HG02759 (cell line): ENCODE data around the gene TAS1R1.

ENCODE experiments used
- ATAC-seq: cut with Tn5 transposase; IDR thresholded peaks from one replicate; pipeline ENCODE4 v1.9.1; 2021; ENCODE audit warnings: mild to moderate bottlenecking, moderate library complexity; ENCODE audit not compliant: unreplicated experiment

Gene TAS1R1

DNA sequence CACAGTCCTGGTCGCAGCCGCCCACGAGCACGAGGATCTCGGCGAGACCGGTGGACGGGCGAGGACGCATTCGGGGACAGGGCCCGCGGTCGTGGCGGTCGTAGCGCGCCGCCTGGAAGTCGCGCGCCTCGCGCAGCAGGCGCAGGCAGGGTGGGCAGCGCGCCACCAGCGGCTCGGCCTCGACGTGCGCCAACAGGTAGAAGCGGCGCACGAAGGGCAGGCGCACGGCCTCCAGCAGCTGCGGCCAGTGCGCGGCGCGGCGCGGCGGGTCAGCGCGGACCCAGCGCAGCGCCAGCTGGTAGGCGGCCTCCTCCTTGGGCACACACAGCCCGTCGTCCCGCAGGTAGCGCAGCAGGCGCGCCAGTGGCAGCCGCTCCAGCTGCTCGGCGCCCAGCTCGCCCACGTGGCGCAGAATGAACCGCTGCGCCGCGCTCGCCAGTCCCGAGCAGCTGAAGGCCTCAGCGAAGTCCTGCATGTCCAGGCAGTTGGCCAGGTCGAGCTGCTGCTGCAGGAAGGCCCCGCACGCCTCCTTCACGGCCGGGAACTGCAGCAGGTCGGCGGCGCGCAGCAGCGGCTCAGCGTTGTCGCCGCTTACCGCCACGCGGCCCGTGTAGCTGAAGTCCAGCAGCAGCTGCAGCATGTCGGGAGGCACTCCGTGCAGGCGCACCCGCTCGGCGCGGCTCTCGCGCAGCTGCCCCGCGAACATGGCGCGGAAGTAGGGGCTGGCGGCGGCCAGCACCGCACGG is 47.0 kb downstream of the TAS1R1 start:
- ATAC-seq: peak; percentile 5

DNA sequence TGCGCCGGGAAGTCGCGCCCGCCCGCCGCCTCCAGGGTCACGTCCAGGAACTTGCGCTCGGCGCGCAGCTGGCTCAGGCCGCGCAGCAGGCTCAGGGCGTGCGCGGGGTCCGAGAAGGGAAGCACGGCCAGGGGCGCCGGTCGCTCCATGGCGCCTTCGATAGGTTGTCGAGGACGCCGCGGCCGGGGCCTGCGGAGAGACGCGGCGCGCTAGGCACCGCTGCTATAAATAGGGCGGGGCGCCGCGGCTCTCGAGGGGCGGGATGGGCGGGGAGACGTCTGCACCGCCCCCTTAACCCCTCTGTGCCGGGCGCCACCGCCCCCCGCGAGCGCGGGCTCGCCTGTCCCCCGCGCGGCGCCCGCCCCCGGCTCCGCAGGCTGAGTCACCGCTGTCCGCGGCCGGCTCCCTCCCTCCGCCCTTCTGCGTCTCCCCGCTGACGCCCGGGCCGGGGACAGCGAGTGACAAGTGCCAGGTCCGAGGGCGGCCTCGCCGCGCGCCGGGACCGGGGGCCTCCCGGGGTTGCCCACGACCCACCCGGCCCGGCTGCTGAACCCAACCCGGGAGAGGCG is 47.6 kb downstream of the TAS1R1 start, which contains the start of gene KLHL21:
Gene KLHL21 (minus strand): TSS at position 201 of the 569 bp plus-strand sequence. CDS start 52 bp downstream, at position 149.
- peak; percentile 66 for ATAC-seq

DNA sequence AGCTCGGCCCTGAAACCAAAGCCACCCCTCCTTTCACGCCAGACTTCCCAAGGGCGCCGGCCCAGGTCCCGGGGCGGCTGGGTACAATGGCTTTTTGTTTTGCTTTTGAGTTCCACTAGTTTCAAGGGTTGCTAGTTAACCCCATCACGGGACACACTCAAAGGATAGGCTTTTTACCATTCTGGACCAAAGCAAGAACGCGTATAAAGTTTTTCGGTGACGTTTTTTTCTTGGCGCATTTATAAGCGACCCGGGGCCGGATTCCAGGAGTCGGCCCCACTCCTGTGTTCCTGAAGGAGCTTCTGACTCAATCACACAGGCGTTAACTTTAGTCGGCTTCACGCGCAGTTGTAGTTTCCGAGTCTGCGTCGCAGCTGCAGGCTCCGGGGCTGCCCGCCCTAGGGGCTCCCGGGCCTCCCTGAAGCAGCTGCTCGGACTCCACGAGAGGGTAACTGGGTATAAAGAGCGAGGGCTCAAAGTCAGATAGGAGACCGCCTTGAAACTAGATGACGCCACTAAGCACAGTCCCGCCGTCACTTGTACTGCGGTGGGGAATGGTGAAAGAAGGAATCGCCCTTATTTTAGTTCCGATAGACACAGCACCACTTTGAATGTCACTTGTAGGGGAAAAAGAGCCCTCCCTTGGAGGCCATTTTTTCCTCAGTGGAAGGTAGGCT is 48.3 kb downstream of the TAS1R1 start:
- peak; percentile 18 for ATAC-seq

DNA sequence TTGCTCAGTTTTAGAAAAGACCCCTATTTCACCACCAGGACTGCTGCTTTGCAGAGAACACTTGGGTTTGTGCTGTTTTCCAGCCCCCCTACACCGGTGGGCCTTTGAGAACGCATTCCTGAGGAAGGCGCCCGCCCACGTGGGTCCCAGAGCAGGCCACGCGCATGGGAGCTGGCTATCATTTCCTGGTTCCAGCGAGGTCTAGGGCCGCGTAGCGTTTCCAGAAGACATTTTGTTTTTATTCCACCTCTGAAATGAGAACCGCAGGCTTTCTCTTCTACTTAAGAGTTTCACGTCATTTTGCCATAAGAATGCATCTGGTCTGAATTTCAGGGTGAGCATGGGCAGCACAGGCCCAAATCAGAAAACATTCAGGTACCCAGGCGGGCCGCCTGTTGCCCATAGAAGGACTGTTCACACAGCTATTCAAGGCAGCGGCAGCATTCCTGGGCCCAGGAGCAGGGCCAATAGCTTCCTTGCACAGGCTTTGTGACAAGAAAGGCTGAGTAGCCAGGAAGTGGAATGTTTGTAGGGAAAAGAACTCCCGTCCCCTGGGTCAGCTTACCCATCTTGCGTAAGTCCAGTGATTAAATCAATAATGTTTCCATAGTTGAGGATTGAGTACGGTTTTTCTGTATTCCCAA is 48.9 kb downstream of the TAS1R1 start:
- ATAC-seq: no peak

DNA sequence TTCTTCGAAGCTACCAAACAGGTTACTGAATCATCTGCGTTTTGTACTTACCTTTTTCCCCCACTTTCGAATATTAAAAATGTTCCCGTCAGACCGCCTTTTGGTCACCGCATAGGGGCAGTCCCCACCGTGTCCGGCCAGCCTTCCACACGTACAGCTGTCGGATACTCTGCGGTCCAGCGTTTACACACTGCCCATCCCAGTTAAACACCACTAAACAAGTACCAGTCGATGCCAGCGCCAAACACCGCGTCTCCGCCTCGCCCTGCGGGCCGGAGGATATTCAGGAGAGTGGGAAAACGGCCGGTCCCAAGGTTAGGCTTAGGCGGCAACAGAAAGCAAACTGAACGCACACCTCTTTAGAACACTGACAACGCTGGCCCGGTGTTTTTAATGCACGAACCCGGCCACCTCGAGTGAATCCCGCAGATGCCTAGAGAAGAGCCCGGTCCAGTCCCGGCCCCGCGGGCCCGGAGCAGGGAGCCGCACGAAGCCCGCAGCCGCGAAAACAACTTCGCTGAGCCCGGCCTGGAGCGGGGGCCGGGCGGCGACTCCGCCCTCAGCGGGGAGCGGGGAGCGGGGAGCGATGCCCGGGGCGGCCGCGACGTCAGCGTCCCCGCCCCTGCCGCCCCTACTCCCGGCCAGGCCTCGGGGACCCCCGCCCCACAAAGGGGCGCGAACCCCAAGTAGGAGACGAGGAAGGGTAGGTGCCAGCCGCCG is 57.7 kb downstream of the TAS1R1 start:
- peak; percentile 29 for ATAC-seq

DNA sequence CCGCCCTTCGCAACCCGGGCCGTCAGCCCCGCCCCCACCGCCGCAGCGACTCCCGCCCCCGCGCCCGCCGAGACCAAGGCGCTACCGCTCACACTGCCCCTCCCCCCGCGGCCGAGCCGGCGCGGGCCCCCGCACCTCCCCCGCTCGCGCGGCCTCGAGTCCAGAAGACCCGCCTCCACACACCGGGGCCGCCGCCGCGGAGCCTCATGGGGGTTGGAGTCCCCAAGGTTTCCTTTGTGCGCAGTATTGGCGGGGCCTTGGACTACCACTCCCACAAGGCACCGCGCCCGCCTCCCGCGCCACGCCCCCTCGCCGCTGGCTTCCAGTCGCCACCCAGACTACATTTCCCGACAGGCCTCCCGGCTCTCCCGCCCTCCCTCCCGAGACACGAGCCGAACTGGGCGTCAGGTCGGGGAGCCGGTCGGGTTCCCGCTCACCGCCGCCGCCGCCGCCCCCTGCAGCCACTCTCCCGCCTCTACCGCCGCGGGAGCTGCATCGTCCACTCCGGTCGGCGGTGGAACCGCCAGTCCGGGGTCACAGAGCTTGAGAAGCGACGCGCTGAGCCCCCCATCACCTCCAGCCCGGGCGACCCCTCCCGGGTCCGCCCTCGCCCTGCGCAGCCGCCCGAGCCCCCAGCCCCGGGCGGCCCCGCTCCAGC is 58.4 kb downstream of the TAS1R1 start, which contains the start of gene PHF13:
Gene PHF13 (plus strand): TSS at position 371 of the 658 bp plus-strand sequence. CDS start 336 bp downstream, outside the sequence.
- peak; percentile 88 for ATAC-seq

DNA sequence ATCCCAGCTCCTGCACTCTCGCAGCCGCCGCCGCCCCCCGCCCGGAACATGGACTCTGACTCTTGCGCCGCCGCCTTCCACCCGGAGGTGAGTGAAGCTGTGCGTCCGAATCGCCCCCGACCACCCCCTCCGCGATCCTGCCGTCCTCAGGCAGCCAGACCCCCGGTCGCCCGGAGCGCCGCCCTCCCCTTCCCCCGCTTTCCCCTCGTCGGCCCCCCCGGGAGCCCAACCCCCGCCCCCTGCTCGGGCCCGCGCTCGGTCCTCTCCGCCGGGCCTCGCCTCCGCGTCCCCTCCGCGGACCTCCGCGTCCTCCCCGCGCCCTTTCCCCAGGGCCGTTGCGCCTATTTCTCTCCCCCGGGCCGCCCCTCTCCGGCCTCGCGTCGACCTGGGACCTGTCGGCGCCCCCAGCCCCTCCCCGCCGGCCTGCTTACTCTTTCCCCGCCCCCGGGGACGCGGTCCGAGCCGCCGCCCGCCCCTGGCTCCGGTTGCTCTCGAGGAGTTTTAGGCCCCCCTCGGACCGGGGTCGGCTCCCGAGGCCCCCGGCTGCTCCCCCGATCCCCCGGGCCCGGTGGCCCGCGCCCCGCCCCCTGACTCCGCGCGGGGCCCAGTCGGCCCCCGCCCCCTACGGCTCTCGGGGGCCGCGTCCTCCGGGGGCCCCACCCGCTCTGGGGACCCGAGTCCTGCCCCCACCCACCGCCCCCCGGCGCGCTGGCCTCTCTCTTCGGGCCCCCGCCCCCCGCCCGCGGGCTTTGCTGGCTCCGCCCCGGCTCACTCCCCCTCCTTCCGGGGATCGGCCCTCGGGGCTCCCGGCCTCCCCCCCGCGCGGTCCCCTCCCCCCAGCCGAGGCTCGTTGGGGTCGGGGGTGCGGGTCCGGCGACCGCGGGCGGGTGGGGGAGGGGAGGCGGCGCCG is 59.2 kb downstream of the TAS1R1 start:
- ATAC-seq: peak; percentile 19

DNA sequence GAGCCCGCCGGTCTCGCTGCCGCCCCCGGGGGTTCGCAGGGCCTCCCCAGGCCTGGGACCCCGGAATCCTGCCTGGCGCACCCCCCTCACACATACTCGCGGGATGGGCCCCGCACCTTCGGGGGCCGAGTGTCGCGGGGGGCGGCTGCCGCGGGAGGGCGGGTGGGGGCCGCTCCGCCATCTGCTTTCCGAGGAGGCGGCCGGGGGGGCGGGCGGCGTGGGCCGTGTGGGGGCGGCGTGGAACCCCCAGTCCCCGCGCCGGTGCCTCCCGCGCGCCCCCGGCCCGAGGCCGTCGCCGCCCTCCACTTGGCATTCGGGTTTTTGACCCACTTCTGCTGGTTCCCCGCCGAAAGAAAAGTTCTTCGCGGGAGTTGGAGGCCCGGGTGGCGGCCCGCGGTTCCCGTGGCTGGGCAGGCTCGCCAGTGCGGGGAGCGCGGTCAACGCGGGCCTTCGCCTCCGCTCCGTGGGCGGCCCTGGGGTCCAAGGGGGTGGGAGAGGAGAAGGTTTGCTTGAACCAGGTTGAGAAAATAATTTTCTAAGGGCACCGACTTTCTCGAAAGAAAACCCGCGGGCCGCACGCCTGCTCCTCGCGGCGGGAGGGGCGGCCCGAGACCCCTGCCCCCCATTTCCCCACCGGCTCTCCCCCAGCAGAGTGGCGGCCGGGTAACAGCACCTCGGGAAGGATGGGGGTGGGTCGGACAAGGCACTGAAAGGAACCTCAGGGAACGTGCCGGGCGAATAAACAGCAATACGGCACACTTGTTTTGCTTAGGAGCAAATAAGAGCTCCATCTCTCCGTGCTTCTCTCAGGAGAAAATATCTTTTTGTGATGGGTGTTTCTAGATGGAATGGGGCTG is 60.0 kb downstream of the TAS1R1 start:
- ATAC-seq: no peak

DNA sequence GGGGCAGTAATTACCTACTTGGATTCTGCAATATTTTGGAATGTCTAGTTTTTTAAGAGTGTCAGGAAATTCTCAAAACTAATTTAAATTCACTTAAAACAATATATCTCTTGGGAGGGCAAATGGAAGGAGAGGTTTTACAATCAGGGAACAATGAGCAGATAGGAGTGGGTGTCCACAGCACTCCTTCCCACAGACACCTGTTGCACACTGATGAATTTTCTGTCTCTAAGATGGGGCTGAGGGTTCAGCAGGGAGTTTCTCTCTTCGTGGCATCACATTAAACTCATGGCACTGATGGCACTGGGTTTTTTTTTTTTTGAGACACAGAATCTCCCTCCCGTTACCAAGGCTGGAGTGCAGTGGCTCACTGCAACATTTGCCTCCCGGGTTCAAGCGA is 63.9 kb downstream of the TAS1R1 start:
- no peak for ATAC-seq

DNA sequence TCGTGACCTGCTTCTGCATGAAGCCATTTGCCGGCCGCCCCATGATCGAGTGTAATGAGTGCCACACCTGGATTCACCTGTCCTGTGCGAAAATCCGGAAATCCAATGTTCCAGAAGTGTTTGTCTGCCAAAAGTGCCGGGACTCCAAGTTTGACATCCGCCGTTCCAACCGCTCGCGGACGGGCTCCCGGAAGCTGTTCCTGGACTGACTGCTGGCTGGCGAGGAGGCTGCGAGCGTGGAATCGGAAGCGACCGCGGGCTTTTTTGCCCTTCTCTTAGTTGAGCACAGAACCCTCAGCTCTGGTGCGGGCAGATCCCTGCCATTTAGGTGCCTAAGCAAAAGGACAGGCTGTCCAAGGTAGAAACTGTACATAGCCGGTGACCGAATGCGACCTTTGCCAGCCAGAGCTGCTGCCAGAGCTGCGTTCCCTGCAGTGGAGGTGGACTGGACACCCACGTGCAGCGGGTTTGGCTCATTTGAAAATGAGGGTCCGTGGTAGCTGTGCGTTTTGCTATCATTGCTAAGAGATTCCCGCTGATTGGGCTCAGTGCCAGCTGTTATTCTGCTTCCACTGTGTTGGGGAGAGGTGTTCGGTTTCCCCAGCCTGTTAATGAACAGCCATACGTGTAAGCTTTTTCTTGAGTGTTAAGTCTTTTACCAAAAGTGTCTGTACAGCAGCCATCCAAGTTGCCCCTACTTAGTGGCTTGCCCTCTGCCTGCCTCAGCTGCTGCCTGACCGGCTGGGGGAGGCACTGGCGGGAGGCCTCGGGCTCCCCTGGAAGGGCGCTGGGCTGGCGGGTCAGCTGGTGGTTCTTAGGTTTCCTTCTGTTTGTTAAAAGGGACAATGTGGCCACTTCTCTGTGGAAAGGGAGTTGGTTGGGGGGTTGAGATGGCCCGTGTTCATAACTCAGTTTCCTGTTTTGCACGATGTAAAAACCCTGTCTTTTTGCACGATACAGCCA is 66.6 kb downstream of the TAS1R1 start:
- ATAC-seq: no peak

DNA sequence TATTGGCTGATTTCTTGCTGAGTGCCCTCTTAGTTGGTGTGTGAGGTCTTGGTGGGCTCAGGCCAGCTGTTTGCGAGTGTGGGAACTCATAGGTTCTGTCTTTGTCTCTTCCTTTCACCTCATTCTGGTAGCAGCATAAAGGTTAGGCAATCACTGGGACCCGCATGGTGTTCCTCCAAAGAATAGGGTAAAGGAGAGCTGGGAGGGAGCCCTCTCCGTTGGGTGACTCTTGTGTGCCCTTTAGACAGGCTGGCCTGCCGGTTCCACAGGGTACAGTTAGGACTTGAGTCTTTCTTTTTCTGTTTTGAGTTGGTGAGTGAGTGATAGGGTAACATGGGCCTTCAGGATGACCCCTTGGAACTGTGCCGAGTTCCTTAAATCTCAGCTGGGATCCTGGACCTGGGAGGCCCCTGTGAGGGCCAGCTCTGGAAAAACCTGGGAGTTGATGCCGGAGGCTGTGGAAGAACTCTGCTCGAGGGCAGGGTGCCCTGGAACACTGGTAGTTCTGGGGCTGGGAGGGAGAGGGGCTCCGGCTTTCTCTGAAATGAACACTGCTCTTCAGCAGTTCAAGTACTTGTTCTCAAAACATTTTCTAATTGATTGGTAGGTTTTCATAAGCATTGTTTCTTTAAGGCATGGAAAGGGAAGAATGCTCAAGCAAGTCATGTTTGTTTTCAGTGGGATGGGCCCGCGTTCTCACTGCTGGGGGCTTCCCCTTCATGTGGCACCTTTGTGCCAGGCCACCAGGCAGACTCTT is 67.5 kb downstream of the TAS1R1 start:
- ATAC-seq: no peak

DNA sequence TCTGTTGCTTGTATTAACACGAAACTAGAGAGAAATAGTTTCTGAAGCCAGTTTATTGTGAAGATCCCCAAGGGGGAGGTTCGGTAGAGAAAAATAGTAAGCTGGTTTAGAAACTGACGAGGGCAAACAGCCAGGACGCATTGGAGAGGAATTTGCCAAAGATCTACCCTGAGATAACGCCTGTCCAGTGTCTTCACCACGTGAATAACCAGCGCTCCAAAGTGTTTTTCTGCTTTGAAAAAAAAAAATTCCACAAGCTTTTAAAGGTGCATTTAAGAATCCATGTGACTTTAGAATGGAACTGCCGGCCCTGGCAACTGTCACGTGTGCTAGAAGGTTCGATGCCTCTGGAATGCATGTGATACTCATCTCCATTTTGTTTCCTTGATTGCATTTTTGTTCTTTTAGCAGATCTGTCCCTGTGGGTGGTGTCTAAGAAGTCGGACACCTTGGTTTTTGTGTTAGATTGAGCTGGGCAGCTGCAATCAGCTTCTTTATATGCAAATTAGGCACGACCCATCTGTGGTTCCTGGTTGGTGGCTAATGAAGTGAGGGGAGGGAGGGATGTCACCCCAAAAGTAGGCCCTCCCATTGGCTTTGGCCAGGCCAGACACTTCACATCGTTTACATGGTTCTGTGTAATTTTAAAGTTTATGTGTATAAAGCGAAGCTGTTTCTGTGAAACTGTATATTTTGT is 68.3 kb downstream of the TAS1R1 start:
- ATAC-seq: no peak

DNA sequence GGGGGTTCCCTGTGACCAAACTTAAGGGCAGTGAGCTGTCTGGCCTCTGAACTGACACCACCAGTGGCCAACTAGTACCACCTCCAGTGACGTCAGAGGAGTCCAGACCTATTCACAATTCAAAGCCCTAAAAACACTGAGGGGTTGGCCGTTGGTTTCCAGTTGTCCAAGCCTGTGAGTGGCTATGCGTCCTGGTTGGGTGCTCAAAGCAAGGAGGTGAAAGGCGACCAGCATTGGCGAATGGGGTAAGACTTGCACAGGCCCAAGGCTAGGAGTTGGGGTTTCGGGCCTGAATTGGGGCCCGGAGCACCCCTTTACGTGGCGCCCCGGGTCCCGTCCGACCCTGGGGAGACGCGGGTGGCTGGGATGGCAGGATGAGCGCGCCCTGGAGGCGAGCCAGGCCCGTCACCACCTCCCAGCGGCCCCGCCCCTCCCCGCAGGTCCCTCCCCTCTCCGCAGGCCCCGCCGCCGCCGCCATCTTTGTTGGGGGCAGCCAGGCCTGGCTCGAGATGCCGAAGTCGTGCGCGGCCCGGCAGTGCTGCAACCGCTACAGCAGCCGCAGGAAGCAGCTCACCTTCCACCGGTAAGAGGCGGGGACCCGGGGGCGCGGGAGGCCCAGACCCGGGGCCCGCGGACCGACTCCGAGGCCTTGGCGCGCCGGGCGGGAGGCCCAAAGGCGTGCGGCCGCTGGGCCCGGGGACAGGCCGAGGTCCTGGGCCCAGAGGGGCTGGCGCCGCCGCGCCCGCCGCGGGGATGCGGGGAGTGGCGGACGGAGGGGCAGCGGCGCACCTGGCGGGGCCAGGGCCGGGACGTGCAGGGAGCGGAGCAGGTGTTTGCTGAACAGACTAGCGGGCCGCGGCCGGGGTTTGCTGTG is 69.8 kb downstream of the TAS1R1 start, which contains the start of gene THAP3:
Gene THAP3 (plus strand): TSS at position 159 of the 874 bp plus-strand sequence. CDS start 351 bp downstream, at position 510.
- peak; percentile 86 for ATAC-seq

DNA sequence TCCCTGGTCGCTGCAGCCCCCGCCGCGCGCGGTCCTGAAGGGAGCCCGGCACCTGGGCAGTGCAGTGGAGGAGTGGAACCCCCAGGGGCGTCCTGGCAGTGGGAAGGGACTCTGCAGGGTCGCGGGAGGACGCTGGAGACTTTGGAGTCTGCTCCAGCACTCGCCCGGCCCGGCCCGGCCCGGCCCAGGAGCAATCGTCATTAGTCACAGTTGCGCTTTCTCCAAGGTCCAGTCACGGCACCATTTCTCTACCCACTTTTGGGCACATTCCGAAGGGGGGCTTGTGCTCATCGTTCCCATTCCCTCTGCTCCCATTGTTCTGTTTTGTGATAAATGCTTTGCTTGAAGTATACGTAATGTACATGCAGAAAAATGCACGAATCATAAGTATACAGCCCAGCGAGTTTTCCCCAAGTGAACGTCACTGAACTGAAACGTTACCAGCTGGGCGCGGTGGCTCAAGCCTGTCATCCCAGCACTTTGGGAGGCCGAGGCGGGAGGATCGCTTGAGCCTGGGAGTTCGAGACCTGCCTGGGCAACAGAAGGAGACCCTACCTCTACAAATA is 70.6 kb downstream of the TAS1R1 start:
- ATAC-seq: no peak
